H1 (cell line): ENCODE data around the gene BCAS1. TPM values are rescaled to one million over a fixed set of nuclear protein-coding genes. Genes with fewer than 3 reads are reported as not detected.

Experiments used
- CTCF ChIA-PET: fragments of 300-600 bp; sonication (Branson Sonifier 250); formaldehyde crosslinking; loops from one replicate; lab custom pipeline; 2021; ENCODE audit not compliant: partially characterized antibody; lab: Charles Lee
- POLR2A ChIA-PET: fragments of 300-600 bp; sonication (Branson Sonifier 250); formaldehyde crosslinking; loops from one replicate; lab custom pipeline; 2021; ENCODE audit warnings: inconsistent platforms; ENCODE audit not compliant: partially characterized antibody; lab: Charles Lee
- DNase-seq, 2 experiments: peaks; one replicate each; pipeline versions ENCODE4 v3.0.0 to v3.0.0-alpha.2; 2010 to 2022; ENCODE audit warnings: low spot score in 2 of 2, low read depth in 1 of 2, mixed read lengths in 1 of 2
- FAIRE-seq: peaks from 2 replicates; lab custom pipeline; 2011; peaks lifted over from hg19 to GRCh38; lab: Jason Lieb, UNC
- H2AFZ ChIP-seq: 2 replicates; pipeline ENCODE4 v1.8.1; 2012; ENCODE audit warnings: low read length, inconsistent platforms
- H2AK5ac ChIP-seq: 2 replicates; pipeline ENCODE4 v1.6.1; 2013; ENCODE audit warnings: low read depth, low read length
- H2BK120ac ChIP-seq: replicated peaks from 2 replicates; pipeline ENCODE3; 2013; ENCODE audit warnings: low read depth, low read length, inconsistent platforms
- H2BK12ac ChIP-seq: 2 replicates; pipeline ENCODE4 v1.6.1; 2013; ENCODE audit warnings: low read depth, low read length
- H2BK15ac ChIP-seq: 2 replicates; pipeline ENCODE4 v1.6.1; 2013; ENCODE audit warnings: low read length
- H2BK20ac ChIP-seq: 2 replicates; pipeline ENCODE4 v1.6.1; 2013; ENCODE audit warnings: low read length
- H2BK5ac ChIP-seq: 2 replicates; pipeline ENCODE4 v1.6.1; 2013; ENCODE audit warnings: low read depth, low read length
- H3K14ac ChIP-seq: 2 replicates; pipeline ENCODE4 v1.6.1; 2013; ENCODE audit warnings: inconsistent platforms; ENCODE audit not compliant: insufficient read length
- H3K18ac ChIP-seq: 2 replicates; pipeline ENCODE4 v1.6.1; 2013; ENCODE audit warnings: low read length; ENCODE audit errors: extremely low read depth
- H3K23ac ChIP-seq: 2 replicates; pipeline ENCODE4 v1.6.1; 2013; ENCODE audit warnings: inconsistent platforms; ENCODE audit not compliant: insufficient read length
- H3K23me2 ChIP-seq: 2 replicates; pipeline ENCODE4 v1.6.1; 2013; ENCODE audit warnings: low read depth, low read length
- H3K27ac ChIP-seq: 2 replicates; pipeline ENCODE4 v1.6.1; 2011; ENCODE audit warnings: low read depth, low read length, inconsistent platforms
- H3K27me3 ChIP-seq, 4 experiments: replicated peaks in 1 of 4; 1 replicate in 1 of 4; 2 replicates in 3 of 4; pipeline versions ENCODE4 v1.6.1 to v1.8.1; 2011 to 2013; ENCODE audit warnings: low read length in 3 of 4, mild to moderate bottlenecking in 3 of 4, inconsistent platforms in 2 of 4, mixed read lengths in 2 of 4, moderate library complexity in 1 of 4; ENCODE audit not compliant: control insufficient read depth in 3 of 4, insufficient read depth in 3 of 4; ENCODE audit errors: extremely low read depth in 1 of 4
- H3K36me3 ChIP-seq, 4 experiments: 2 replicates each; pipeline versions ENCODE4 v1.6.1 to v1.8.1; 2011 to 2013; ENCODE audit warnings: mild to moderate bottlenecking in 4 of 4, low read length in 3 of 4, moderate library complexity in 2 of 4, control low read depth in 1 of 4, inconsistent platforms in 1 of 4; ENCODE audit not compliant: insufficient read depth in 4 of 4, control insufficient read depth in 2 of 4
- H3K4ac ChIP-seq: replicated peaks from 2 replicates; pipeline ENCODE3; 2013; ENCODE audit warnings: low read length, low read depth, mixed read lengths, inconsistent platforms; ENCODE audit not compliant: insufficient read length
- H3K4me1 ChIP-seq, 4 experiments: replicated peaks in 1 of 4; 1 replicate in 1 of 4; 2 replicates in 3 of 4; pipeline versions ENCODE4 v1.6.1 to v1.8.1; 2011 to 2013; ENCODE audit warnings: low read length in 3 of 4, inconsistent platforms in 2 of 4, mixed read lengths in 1 of 4; ENCODE audit not compliant: insufficient read depth in 4 of 4, control insufficient read depth in 3 of 4
- H3K4me2 ChIP-seq, 2 experiments: 2 replicates each; pipeline versions ENCODE4 v1.6.1 to v1.8.1; 2011 to 2013; ENCODE audit warnings: low read depth in 2 of 2, low read length in 2 of 2, control low read depth in 1 of 2, inconsistent platforms in 1 of 2, mild to moderate bottlenecking in 1 of 2; ENCODE audit not compliant: insufficient read depth in 1 of 2
- H3K4me3 ChIP-seq, 4 experiments: fragments of 200-600, 300-600 bp in 1 of 4; sonication (generic), shearing (Covaris generic), sonication (Bioruptor Twin) in 1 of 4; 2 replicates each; pipeline versions ENCODE4 v1.5.1 to v1.8.1; 2011 to 2016; ENCODE audit warnings: low read length in 4 of 4, low read depth in 3 of 4, control low read depth in 2 of 4, inconsistent platforms in 2 of 4, mild to moderate bottlenecking in 2 of 4, mixed read lengths in 1 of 4, moderate library complexity in 1 of 4; ENCODE audit not compliant: insufficient read depth in 2 of 4; ENCODE audit errors: extremely low read depth in 1 of 4
- H3K56ac ChIP-seq: replicated peaks from 2 replicates; pipeline ENCODE3; 2013; ENCODE audit warnings: low read depth, mild to moderate bottlenecking, mixed read lengths, low read length, inconsistent platforms; ENCODE audit not compliant: insufficient read length
- H3K79me1 ChIP-seq: 2 replicates; pipeline ENCODE4 v1.6.1; 2013; ENCODE audit warnings: low read depth, low read length, control low read depth
- H3K79me2 ChIP-seq, 2 experiments: 2 replicates each; pipeline versions ENCODE4 v1.6.1 to v1.8.1; 2012 to 2013; ENCODE audit warnings: low read length in 2 of 2, mild to moderate bottlenecking in 2 of 2, inconsistent platforms in 1 of 2; ENCODE audit not compliant: insufficient read depth in 2 of 2, control insufficient read depth in 1 of 2
- H3K9ac ChIP-seq, 4 experiments: replicated peaks in 1 of 4; 1 replicate in 1 of 4; 2 replicates in 3 of 4; pipeline versions ENCODE4 v1.6.1 to v1.8.1; 2011 to 2013; ENCODE audit warnings: low read depth in 3 of 4, low read length in 3 of 4, control low read depth in 2 of 4, mild to moderate bottlenecking in 2 of 4, moderate library complexity in 2 of 4, inconsistent platforms in 1 of 4; ENCODE audit errors: extremely low read depth in 1 of 4
- H3K9me3 ChIP-seq, 2 experiments: 2 replicates each; pipeline versions ENCODE4 v1.6.1 to v1.8.1; 2012 to 2013; ENCODE audit warnings: mild to moderate bottlenecking in 2 of 2, moderate library complexity in 2 of 2, control low read depth in 1 of 2, inconsistent platforms in 1 of 2, low read depth in 1 of 2, low read length in 1 of 2, mixed read lengths in 1 of 2; ENCODE audit not compliant: insufficient read depth in 2 of 2
- H4K20me1 ChIP-seq, 2 experiments: replicated peaks in 1 of 2; 2 replicates each; pipeline versions ENCODE3 to v1.8.1; 2011 to 2013; ENCODE audit warnings: inconsistent platforms in 2 of 2, low read length in 2 of 2, mild to moderate bottlenecking in 1 of 2; ENCODE audit not compliant: insufficient read depth in 2 of 2, control insufficient read depth in 1 of 2
- H4K5ac ChIP-seq: 2 replicates; pipeline ENCODE4 v1.6.1; 2013; ENCODE audit warnings: low read length, low read depth, mixed read lengths, inconsistent platforms; ENCODE audit not compliant: insufficient read length
- H4K8ac ChIP-seq: 2 replicates; pipeline ENCODE4 v1.8.0; 2013; ENCODE audit warnings: mild to moderate bottlenecking, moderate library complexity, low read length, inconsistent platforms; ENCODE audit not compliant: insufficient read depth; ENCODE audit errors: extremely low read depth
- H4K91ac ChIP-seq: replicated peaks from 2 replicates; pipeline ENCODE3; 2013; ENCODE audit warnings: low read length, mixed read lengths, inconsistent platforms; ENCODE audit not compliant: insufficient read length
- CHD1 ChIP-seq: IDR thresholded peaks from 2 replicates; pipeline ENCODE4 v1.6.1; 2012; ENCODE audit warnings: low read depth, low read length, improper control_type of control experiment
- EP300 ChIP-seq, 2 experiments: IDR thresholded peaks; 1 replicate in 1 of 2; 2 replicates in 1 of 2; pipeline ENCODE4 v1.6.1; 2011 to 2012; ENCODE audit warnings: low read depth in 2 of 2, low read length in 2 of 2, mild to moderate bottlenecking in 2 of 2, borderline replicate concordance in 1 of 2, inconsistent platforms in 1 of 2, moderate library complexity in 1 of 2
- HDAC2 ChIP-seq, 2 experiments: fragments of 300-600 bp in 1 of 2; sonication (generic) in 1 of 2; IDR thresholded peaks; 2 replicates each; pipeline ENCODE4 v1.6.1; 2011 to 2012; ENCODE audit warnings: low read depth in 2 of 2, low read length in 2 of 2, mild to moderate bottlenecking in 2 of 2, moderate library complexity in 2 of 2, borderline replicate concordance in 1 of 2, inconsistent platforms in 1 of 2
- HDAC6 ChIP-seq: IDR thresholded peaks from one replicate; pipeline ENCODE4 v1.7.1; 2012; ENCODE audit warnings: low read depth, mild to moderate bottlenecking, inconsistent platforms, low read length, moderate library complexity
- KDM1A ChIP-seq: fragments of 200-600, 300-600 bp; sonication (generic); IDR thresholded peaks from 2 replicates; pipeline ENCODE4 v1.7.1; 2016; ENCODE audit warnings: mild to moderate bottlenecking, low read length, borderline replicate concordance
- PHF8 ChIP-seq: fragments of 200-600 bp; sonication (generic); conservative IDR thresholded peaks from 2 replicates; pipeline ENCODE4 v1.7.1; 2012; ENCODE audit warnings: low read depth, mild to moderate bottlenecking, inconsistent platforms, low read length, moderate library complexity
- POLR2A ChIP-seq, 2 experiments: IDR thresholded peaks; 1 replicate in 1 of 2; 2 replicates in 1 of 2; pipeline ENCODE4 v1.6.1; 2011; ENCODE audit warnings: low read depth in 2 of 2, low read length in 2 of 2, mild to moderate bottlenecking in 2 of 2; ENCODE audit errors: control extremely low read depth in 1 of 2
- POLR2AphosphoS5 ChIP-seq: IDR thresholded peaks from 2 replicates; pipeline ENCODE4 v1.6.1; 2011; ENCODE audit warnings: low read depth, low read length
- TAF7 ChIP-seq: optimal IDR thresholded peaks from 2 replicates; pipeline ENCODE3; 2011; ENCODE audit warnings: low read depth, mild to moderate bottlenecking, inconsistent platforms, low read length, moderate library complexity, borderline replicate concordance
- YY1 ChIP-seq: IDR thresholded peaks from 2 replicates; pipeline ENCODE4 v1.6.1; 2011; ENCODE audit warnings: low read depth, mild to moderate bottlenecking, low read length
- WGBS, 2 experiments: shearing (Covaris generic) in 1 of 2; methylation state at CpG; one replicate each; pipeline versions ENCODE4 v1.1.6 to v1.1.7; 2013 to 2015; ENCODE audit warnings: low lambda C conversion rate in 2 of 2, mixed read lengths in 2 of 2, inconsistent platforms in 1 of 2, low coverage in 1 of 2, missing lambda C conversion rate in 1 of 2; ENCODE audit not compliant: insufficient replicate concordance in 2 of 2, insufficient coverage in 1 of 2, insufficient read length in 1 of 2; ENCODE audit errors: extremely low coverage in 1 of 2, missing lambda C conversion rate in 1 of 2; 5-methylcytosine and 5-hydroxymethylcytosine counted together
- polyA plus RNA-seq, 7 experiments: library from polyadenylated mRNA; depleted of rRNA in 3 of 7; stranded (reverse) in 5 of 7; unstranded in 2 of 7; fragments of >200 nt in 5 of 7; fragments of 200-250 nt in 2 of 7; gene quantifications; 1 replicate in 5 of 7; 2 replicates in 1 of 7; 4 replicates in 1 of 7; pipeline versions ENCODE4 v1.2.1 to v1.2.3, GENCODE V29; 2011 to 2013; ENCODE audit warnings: missing spikeins in 2 of 7, mixed read lengths in 2 of 7
- total RNA-seq: library from RNA; stranded (reverse); fragmentation: NEBNext Ultra II Directional; extraction: Animal tissue kit (Norgen Biotek cat#: 25700); gene quantifications from 2 replicates; pipeline ENCODE4 v1.2.1, GENCODE V29; 2021

BCAS1 gene
- total and polyA plus RNA-seq, 2 of the 8 experiments (the other 6 are each of a cell fraction or from before 2014, with no cell fraction given) = 0.06 to 0.19 TPM

DNA sequence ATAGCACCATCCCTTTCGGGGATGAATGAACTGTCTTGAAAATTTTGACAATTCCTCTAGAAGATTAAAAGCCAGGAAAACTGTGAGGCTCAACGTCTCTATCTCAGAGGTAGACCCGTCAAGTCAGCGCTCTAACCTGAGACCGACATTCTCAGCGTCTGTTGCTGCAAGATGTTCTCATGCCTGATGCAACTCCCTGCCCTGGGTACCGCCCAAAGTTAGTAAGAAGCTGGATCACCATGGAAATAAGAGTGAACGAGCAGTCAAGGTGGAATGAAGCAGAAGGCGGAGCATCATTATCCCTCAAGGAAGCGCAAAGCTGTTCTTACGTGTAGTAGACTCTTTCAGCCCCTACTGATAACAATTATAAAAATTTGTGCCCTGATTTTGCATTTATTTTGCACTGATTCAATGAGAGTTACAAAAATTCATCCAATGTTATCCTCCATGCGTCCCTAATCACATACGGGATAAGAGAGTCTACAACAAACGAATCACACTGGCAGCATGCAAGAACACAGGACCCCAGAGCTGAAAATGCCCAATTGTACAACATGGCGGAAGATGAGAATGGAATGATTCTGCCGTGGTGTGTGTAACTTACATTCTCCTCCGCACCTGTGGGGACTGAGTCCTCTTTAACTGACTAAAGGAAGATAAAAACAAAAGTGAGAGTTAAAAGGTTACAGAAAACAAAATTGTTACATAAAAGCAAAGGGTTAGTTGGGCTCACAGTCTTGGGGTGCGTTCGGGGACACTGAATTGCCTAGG lies 95.4 kb downstream of the BCAS1 start:
- no peak overlapping the region for H3K18ac ChIP-seq
- FAIRE-seq (no peak), DNase-seq (no peak)
- H3K4me3 ChIP-seq = no peak overlapping the region
- ChIA-PET CTCF (interaction anchor here (1.3 kb wide), 1 partner anchor 30 kb away, joined by 6 read pairs; no protein-coding TSS in a partner anchor), POLR2A (no interaction called here)
- no peak overlapping the region for H4K91ac ChIP-seq
- H3K4me2 ChIP-seq = no peak overlapping the region
- no peaks in the 10 kb centered on the region for H3K79me1 ChIP-seq
- no peak overlapping the region for H3K27ac ChIP-seq
- no peaks in the 10 kb centered on the region for H4K20me1 ChIP-seq
- no peak overlapping the region for H3K56ac ChIP-seq
- H3K4ac ChIP-seq = no peak overlapping the region
- H2BK20ac ChIP-seq = no peak overlapping the region
- 90% methylated on average over 19 of the region's 19 CpGs; no CpG with 5 or more reads in 1 of the 2 experiments for WGBS, 2 experiments
- H4K5ac ChIP-seq = no peak overlapping the region
- no peak overlapping the region for H4K8ac ChIP-seq
- H3K79me2 ChIP-seq = no peaks in the 10 kb centered on the region
- no peak overlapping the region for H2BK5ac ChIP-seq
- no peaks in the 10 kb centered on the region for H3K36me3 ChIP-seq
- TF ChIP-seq EP300 (IDR thresholded peaks at IDR 0.05; ENCODE audit: borderline replicate concordance in 1 of 2, low read depth in 2 of 2, low read length in 2 of 2) = no peak
- TF ChIP-seq TAF7 = no peak
- no peak for TF ChIP-seq YY1
- TF ChIP-seq PHF8 = no peak
- TF ChIP-seq CHD1 = no peak
- TF ChIP-seq HDAC6 = no peak
- no peak for TF ChIP-seq POLR2A (IDR thresholded peaks at IDR 0.05; ENCODE audit: control extremely low read depth in 1 of 2, low read depth in 2 of 2, low read length in 2 of 2)
- TF ChIP-seq POLR2AphosphoS5 = no peak
- no peak for TF ChIP-seq HDAC2 (IDR thresholded peaks at IDR 0.05; ENCODE audit: borderline replicate concordance in 1 of 2, low read depth in 2 of 2, low read length in 2 of 2)
- no peak for TF ChIP-seq KDM1A
- H3K4me1 ChIP-seq = no peaks in the 10 kb centered on the region
- H2BK15ac ChIP-seq = no peak overlapping the region
- H2AFZ ChIP-seq = no peak overlapping the region
- H3K9ac ChIP-seq = no peak overlapping the region
- H2BK120ac ChIP-seq = no peak overlapping the region
- H3K9me3 ChIP-seq = no peaks in the 10 kb centered on the region
- no peaks in the 10 kb centered on the region for H3K27me3 ChIP-seq
- no peaks in the 10 kb centered on the region for H3K23me2 ChIP-seq
- H3K23ac ChIP-seq = no peak overlapping the region
- H3K14ac ChIP-seq = no peak overlapping the region
- H2AK5ac ChIP-seq = no peak overlapping the region
- no peak overlapping the region for H2BK12ac ChIP-seq
